ENCODE measurements around the gene KIF22.

- TF ChIP-seq, protein P1, sequence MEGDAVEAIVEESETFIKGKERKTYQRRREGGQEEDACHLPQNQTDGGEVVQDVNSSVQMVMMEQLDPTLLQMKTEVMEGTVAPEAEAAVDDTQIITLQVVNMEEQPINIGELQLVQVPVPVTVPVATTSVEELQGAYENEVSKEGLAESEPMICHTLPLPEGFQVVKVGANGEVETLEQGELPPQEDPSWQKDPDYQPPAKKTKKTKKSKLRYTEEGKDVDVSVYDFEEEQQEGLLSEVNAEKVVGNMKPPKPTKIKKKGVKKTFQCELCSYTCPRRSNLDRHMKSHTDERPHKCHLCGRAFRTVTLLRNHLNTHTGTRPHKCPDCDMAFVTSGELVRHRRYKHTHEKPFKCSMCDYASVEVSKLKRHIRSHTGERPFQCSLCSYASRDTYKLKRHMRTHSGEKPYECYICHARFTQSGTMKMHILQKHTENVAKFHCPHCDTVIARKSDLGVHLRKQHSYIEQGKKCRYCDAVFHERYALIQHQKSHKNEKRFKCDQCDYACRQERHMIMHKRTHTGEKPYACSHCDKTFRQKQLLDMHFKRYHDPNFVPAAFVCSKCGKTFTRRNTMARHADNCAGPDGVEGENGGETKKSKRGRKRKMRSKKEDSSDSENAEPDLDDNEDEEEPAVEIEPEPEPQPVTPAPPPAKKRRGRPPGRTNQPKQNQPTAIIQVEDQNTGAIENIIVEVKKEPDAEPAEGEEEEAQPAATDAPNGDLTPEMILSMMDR (IDR thresholded peaks at IDR 0.05): no peak
- no peak for TF ChIP-seq POLR2A (IDR thresholded peaks at IDR 0.05)
Measured at GRCh38 chr16:29854520-29855100, 64.1 kb downstream of the KIF22 start.

Measured in heart left ventricle (tissue), 13 donors.